GM19467 (cell line): ENCODE measurements around the gene DNAJC5.
"Not testable (repeated sequence)": the region's sequence is repeated elsewhere in the genome, so short reads cannot be mapped to it uniquely, and the experiment has no call there.

Experiments used
- ATAC-seq: cut with Tn5 transposase; IDR thresholded peaks from one replicate; pipeline ENCODE4 v1.9.1; 2021; ENCODE audit warnings: mild to moderate bottlenecking, moderate library complexity; ENCODE audit not compliant: unreplicated experiment

DNAJC5 gene

DNA sequence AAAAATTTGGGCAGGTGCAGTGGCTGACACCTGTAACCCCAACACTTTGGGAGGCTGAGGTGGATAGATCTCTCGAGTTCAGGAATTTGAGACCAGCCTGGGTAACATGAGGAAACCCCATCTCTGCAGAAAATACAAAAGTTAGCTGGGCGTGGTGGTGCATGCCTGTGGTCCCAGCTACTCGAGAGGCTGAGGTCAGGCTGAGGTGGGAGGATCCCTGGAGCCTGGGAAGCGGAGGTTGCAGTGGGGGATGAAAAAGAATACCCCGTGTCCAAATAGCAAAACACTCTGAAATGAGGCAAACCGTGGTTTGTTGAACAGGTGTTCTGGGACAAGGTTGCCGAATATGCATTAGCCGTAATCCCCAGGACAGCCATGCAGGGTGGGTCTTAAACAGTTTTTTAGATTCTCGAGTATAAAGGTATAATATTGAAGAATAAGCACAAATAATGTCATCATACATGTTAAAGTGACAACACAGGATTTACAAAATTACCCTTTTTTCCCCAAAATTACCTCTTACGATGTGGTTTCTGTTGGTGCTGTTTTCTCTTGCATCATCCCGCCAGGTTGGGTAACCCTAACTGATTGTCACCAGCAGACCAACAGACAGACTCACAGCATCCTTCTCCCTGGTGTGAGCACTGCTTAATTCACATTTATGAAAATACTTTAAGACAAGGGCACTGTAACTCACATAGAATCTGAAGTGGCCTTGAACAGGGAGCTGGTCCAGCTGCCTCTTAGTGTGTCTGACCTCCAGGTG, 9.1 kb downstream of the DNAJC5 start:
- ATAC-seq, result no peak

DNA sequence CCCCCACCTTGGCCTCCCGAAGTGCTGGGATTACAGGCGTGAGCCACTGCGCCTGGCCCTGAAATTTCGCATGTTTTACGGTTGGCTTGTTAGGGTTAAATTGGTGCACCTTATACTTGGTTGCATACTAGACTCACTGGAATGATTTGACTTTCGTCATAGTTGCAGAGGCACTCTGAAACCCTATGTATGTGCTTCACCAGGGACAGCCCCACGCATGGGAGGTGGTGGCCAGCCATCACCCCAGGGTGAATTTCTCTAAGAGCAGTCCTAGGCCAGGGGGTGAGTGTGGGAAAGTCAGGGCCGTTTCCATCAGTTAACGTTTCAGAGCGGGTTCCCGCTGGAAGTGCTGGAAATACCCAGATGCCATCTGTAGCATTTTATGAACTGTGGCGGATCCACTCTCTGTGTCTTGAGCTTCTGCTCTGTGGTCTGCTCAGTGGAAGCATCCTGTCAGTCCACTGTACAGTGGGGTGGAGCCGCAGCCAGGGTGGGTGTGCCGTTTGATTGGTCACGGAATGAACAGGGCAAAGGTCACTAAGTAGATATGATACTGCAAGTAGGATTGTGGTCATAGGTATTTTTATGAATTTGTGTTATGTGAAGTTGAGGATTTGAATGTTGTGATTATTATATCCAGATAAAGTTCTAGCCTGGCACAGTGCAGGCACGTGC, 13.2 kb downstream of the DNAJC5 start:
- no peak for ATAC-seq

DNA sequence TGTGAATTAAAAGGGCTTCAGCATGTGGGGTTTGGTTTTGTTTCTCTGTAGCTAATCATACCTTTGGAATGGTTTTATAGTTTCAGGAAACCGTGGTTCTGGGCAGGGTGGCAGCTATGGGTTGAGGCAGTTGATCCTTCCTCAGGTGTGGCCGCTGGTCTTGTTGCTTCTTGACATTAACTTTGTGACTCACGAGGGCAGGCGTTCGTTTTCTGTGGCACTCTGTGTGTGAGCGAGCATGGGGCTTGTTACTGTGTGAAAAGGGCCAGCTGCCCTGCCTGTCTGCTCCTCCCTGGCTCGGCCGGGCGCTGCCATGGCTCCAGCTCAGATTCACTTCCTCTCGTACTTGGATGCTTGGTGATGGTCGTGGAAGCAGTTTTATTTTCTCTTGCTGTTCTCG, 16.2 kb downstream of the DNAJC5 start:
- ATAC-seq, result no peak

DNA sequence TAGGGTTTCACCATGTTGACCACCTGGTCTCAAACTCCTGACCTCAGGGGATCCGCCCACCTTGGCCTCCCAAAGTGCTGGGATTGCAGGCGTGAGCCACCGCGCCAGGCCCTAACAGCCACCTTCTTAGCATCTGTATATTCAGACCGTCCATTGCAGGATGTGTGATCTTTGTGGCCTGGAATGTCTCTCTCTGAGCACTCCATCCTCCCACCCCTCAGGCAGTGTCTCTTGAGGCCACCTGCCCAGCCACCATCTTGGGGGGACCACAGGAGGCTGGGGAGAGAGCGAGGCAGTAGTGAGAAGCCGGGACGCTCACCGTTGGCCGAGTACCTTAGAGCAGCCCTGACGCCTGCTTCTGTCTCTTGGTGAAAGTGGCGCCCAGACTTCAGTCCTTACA, 18.8 kb downstream of the DNAJC5 start:
- ATAC-seq, result no peak

DNA sequence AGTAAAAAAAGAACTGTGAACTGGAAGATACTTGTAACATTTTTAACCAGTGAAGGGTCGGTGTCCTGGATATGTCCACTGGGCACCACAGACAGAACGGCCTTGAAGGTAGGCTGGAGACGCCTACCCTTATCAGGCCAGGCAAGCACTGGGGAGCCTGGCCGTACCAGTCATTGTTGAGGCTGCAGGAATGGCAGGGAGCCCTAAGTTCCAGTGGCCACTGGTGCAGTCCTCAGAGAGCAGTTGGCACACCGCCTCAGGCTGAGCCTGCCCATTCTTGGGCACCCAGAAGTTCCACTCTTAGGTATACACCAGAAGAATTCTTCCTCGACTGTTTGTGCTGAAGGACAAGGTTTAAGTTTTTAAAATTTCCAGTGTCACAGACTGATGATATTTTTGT, 20.5 kb downstream of the DNAJC5 start:
- no peak for ATAC-seq

DNA sequence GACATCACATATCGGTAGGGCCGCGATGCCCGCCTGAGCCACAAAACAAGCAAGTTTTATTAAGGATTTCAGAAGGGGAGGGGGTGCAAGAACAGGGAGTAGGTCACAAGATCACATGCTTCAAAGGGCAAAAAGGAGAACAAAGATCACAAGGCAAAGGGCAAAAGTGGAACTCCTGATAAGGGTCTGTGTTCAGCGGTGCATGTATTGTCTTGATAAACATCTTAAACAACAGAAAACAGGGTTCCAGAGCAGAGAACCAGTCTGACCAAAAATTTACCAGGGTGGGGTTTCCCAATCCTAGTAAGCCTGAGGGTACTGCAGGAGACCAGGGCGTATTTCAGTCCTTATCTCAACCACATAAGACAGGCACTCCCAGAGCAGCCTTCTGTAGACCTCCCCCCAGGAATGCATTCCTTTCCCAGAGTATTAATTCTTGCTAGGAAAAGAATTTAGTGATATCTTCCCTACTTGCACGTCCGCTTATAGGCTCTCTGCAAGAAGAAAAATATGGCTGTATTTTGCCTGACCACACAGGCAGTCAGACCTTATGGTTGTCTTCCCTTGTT, 21.5 kb downstream of the DNAJC5 start:
- ATAC-seq, result not testable (repeated sequence)

DNA sequence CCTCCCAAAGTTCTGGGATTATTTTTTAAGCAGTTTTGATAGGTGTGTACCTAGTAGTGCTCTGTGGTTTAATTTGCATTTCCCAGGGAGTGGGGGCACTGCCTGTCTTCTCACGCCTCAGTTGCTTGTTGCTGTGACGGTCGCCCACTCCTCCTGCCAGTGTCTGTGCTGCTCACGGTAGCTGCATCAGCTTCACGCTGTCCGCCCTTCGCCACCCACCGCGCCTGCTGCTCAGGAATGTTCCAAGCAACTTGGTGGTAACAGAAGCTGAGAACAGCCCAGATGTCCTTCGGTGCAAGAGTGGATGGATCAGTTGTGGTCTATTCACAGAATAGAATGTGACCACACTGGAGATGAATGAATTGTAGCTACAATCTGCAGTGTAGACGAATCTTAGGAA, 22.9 kb downstream of the DNAJC5 start:
- no peak for ATAC-seq

DNA sequence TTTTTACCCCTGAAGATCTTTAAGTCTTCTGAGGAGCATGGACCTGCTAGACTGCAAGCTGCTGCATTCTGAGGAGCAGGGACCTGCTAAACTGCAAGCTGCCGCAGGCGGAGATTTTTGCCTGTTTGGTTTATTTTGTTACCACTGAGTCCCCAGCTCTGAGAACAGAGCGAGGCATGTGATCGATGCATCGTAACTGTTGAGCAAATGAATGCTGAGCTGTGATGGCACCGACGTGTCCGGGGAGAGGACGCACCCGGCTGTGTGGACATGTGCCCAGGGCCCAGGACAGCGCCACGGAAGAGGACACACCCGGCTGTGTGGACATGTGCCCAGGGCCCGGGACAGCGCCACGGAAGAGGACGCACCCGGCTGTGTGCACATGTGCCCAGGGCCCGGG, 24.2 kb downstream of the DNAJC5 start:
- ATAC-seq, result no peak

DNA sequence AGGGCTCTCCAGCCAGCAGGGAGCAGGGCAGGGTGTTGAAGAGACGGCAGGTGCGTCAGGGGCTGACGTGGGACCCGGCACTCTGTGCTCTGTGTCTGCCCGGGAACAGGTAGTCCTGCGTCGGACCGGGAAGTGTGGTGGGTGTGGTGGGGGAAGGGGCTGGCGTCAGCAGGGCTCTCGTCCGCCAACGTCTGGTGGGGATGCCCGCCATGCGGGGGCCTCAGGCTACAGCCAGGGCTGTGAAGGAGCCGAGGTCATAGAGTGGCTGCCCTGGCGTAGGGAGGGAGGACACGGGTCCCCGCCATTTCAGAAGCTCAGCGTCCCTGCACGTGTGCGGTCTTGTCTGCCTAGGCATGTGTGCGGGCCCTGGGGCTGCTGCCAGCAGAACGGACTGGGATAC, 25.3 kb downstream of the DNAJC5 start:
- no peak for ATAC-seq

DNA sequence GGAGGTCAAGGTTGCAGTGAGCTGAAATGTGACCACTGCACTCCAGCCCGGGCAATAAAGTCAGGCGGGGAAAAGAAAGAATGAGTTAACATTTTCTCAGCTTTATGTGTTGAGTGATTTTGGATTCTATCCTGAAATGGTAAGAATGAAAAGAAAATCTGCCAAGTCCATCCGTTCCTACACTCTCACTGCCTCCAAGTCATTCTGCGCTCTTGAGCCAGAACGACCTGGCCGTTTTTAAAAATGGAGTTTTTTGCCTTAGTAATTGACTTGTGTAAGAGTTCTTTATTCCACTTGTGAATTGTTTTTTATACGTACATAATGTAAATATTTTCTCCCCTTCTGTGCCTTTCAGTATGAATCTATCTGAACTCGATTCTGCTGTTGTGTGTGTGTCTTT, 28.7 kb downstream of the DNAJC5 start:
- ATAC-seq, result no peak

DNA sequence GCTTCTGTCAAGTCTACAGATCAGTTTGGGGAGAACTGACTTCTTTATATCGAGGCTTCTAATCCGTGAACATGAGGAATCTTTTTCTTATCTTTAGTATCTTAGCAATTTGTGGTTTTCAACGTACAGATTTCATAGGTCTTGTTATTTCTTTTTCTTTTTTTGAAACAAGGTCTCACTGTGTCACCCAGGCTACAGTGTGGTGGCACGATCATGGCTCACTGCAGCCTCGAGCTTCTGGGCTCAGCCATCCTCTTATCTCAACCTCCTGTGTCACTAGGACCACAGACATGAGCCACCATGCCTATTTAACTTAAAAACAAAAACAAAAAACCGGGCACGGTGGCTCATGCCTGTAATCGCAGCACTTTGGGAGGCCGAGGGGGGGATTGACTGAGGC, 29.3 kb downstream of the DNAJC5 start:
- ATAC-seq, result no peak

DNA sequence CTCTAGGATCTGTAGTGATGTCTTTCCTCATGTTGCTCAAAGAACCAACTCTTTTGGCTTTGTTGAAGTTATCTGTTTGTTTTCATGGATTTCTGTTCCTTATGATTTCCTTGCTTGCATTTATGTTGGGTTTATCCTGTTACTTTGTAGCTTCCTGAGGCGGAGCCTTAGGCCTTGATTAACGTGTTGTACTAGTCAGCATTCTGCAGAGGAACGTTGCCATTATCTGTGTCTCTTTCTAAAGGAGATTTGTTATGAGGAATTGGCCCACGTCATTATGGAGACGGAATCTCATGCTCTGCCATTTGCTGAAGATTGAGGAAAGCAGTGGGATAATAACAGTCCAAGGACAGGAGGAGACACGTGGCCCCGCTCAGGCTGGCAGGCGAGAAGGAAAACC, 31.4 kb downstream of the DNAJC5 start:
- ATAC-seq, result no peak

DNA sequence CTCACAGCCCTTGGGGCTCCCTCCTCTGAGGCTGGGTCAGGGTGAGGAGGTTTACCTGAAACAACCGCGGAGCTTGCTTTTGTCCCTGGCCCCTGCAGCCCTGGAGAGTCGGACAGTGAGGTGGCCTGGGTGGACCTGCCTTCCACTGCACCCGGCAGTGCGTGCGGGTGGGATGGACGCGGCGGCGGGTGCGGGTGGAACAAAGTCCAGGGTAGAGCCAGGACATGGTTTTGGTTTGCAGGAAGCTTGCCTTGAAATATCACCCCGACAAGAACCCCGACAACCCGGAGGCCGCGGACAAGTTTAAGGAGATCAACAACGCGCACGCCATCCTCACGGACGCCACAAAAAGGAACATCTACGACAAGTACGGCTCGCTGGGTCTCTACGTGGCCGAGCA, 34.1 kb downstream of the DNAJC5 start:
- no peak for ATAC-seq

DNA sequence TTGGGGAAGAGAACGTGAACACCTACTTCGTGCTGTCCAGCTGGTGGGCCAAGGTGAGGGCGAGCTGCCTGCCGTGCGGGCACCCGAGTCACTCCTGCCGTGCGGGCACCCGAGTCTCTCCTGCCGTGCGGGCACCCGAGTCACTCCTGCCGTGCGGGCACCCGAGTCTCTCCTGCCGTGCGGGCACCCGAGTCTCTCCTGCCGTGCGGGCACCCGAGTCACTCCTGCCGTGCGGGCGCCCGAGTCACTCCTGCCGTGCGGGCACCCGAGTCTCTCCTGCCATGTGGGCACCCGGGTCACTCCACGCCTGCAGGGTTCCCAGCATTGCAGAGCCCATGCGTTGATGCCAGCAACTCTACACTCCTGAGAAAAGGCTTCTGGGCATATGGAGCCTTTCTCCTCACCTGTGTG, 34.6 kb downstream of the DNAJC5 start:
- not testable (repeated sequence) for ATAC-seq

DNA sequence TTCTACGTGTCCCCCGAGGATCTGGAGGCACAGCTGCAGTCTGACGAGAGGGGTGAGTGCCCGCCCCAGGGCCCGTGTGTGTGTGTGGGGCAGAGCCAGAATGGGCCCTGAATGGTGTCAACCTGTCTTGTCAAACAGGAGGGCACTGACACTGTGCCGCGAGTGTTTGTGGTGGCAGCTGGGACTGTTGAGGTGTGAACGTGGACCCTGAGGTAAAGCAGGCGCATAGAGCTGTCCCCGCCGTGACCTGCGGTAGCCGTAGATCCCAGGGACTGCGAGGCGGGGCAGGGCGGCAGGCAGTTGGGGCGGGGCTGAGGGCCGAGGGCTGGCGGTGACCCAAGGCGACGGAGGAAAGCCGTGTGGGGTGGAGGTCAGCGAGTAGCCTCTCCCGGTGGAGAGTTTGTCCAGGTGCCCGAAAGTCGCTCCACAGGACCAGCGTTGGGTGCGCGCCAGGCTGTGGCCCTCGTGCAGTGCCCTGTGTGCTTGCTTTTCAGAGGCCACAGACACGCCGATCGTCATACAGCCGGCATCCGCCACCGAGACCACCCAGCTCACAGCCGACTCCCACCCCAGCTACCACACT, 36.1 kb downstream of the DNAJC5 start:
- no peak for ATAC-seq

DNA sequence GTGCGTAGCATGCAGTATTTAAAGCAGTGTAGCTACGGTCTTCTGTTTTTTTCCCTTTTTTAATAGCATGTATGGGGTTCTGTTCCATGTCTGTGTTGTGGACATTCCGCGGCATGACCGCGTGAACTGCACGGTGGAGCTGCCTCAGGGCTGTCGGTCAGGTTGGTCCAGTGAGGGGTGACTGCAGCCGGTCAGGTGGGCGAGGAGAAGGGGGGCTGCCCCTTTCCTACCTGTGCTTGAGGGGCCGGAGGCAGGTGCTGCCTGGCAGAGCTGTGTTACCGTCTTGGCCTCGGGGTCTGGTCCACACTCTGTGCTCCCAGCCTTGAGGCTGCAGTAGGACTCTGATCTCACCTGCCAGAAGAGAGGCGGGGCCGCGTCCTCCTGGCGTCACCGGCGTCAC, 36.8 kb downstream of the DNAJC5 start:
- ATAC-seq, result no peak

DNA sequence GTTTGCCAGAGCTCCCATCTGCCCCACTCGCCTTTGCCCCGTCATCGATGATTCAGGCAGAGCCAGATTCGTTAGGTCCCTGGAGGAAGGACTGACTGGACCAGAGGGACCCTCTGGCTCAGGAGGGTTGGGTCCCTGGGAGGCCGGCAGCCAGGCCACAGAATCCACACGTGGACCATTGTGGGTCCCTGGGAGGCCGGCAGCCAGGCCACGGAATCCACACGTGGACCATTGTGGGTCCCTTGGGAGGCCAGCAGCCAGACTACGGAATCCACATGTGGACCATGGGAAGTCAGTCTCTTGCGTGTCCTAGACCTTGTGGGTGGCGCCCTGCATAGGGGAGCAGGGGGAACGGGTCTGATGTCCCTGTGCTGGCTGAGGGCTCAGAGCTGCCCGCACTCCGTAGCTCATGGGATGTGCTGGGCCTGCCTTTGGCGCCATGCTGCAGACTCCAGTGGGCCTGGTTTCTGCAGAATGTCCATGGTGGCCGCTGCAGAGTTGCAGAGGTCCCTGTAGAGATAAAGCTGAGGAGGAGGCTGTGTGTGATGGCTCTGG, 37.8 kb downstream of the DNAJC5 start:
- ATAC-seq, result no peak

DNA sequence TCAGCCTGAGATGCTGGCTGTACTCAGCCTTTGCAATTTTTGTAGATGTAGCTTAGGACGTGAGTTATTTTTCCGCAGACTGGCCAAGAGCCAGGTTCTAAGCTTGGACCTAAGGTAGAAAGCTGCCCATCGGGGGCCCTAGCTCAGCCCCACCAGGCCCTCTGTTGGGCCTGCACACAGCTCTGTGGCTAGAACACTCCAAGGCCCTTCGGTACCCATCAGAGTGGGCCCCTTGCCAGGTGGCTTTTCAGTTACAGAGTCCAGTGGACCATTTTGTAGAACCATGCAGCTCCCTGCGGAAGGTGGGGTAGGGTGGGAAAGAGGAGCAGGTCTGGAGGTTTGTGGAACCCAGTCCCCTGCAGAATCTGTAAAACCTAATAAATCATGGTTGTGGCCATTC, 38.7 kb downstream of the DNAJC5 start:
- no peak for ATAC-seq

DNA sequence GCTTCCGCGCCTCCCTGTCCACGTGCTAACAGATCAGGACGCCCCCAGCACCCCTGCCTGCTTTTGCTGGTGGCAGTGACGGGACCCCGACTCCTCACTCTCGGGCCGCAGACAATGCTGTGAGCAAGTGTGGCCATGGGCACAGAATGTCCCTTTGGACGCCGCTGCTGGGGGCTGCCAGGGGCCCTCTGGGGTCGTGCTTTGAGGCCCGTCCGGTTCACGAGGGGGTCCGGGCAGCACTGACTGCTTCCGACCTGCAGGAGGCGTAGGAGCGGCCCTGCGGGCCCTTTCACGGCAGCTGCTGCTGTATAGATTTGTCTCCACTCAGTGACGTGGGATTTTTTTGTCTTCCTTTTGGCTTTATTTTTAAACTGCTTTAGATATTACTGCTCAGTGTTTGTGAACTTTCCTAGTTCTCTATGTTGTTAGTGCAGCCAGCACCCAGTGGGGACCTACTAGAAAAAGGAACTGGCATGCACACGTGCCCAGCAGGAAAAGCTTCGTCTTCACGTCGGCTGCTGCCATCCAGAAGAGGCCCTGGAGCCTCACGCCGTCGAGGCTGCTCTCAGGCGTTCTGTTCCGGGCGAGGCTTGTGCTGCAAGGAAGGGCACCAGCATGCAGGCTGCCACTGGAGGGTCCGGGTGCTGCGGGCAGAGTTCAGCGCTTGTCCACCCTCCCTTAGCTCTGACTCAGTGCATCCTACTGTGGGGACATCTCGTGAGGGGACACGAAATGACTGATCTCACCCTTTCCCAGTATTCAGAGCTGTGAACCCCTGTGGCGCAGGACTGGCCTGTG, 39.5 kb downstream of the DNAJC5 start:
- no peak for ATAC-seq

DNA sequence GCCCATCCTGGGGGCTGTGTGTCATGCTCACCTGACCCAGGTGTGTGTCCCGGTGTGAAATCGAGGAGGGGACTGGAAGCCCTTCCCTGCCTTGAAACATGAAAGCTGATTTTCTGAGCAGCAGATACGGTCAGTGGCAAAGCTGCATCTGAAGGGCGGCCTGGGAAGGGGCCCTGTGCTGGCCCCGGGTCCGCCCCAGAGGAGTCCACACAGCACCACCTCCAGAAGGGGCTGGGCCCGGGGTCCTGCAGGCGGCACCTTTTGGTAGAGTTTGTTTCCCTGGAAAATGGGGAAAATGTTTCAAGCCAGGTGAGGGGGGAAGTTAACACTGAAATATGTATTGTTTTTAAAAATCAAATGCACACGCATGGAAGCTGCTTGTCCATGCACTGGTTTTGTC, 40.5 kb downstream of the DNAJC5 start:
- ATAC-seq, result no peak

DNA sequence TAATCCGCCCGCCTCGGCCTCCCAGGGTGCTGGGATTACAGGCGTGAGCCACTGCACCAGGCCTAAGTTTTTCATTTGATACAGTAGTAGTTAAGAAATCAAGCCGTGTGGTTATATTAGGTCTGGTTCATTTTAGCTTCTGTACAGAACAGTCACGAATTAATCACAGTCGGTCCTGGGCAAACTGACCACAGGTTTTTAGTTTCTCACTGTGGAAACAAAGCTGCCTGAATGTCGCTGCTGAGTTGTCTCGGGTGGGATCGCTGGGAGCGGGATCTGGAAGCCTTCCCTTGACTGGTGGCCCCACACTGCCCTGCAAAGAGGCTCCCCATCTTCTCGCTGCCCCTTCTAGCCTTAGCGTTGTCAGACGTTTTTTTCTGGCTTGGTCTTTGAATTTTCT, 42.7 kb downstream of the DNAJC5 start:
- ATAC-seq, result no peak
